A549 (cell line): ENCODE measurements around the gene MSH6.

Experiments
- BHLHE40 ChIP-seq: IDR thresholded peaks from 2 replicates; pipeline ENCODE4 v1.6.1; 2012; ENCODE audit warnings: low read depth, low read length, inconsistent platforms
- CTCF ChIP-seq: fragments of >200 bp; sonication (Bioruptor Twin); formaldehyde crosslinking; IDR thresholded peaks from 3 replicates; pipeline ENCODE4 v1.5.1; 2016
- HDAC2 ChIP-seq: fragments of 200-600 bp; sonication (generic); IDR thresholded peaks from 2 replicates; pipeline ENCODE4 v1.6.1; 2016
- JUN ChIP-seq, 2 experiments: fragments of >200 bp; sonication (Bioruptor Twin); formaldehyde crosslinking; IDR thresholded peaks; 2 replicates in 1 of 2; 3 replicates in 1 of 2; pipeline ENCODE4 v1.6.1; 2016 to 2017
- KDM1A ChIP-seq: fragments of 200-600 bp; sonication (generic); IDR thresholded peaks from 2 replicates; pipeline ENCODE4 v1.6.1; 2016; ENCODE audit warnings: low read depth, mild to moderate bottlenecking
- MYC ChIP-seq: IDR thresholded peaks from 2 replicates; pipeline ENCODE4 v1.6.1; 2012; ENCODE audit warnings: mild to moderate bottlenecking, inconsistent platforms, low read length, improper control_type of control experiment, borderline replicate concordance
- PHF8 ChIP-seq: fragments of 200-600 bp; sonication (generic); IDR thresholded peaks from 2 replicates; pipeline ENCODE4 v1.6.1; 2016; ENCODE audit warnings: low read depth, mild to moderate bottlenecking, antibody characterized with exemption, moderate library complexity, borderline replicate concordance
- POLR2A ChIP-seq: IDR thresholded peaks from 2 replicates; pipeline ENCODE4 v1.6.1; 2012; ENCODE audit warnings: mild to moderate bottlenecking, low read length
- POLR2AphosphoS2 ChIP-seq: conservative IDR thresholded peaks from 2 replicates; pipeline ENCODE4 v1.6.1; 2012; ENCODE audit warnings: low read length, improper control_type of control experiment, inconsistent platforms
- RARB ChIP-seq: fragments of 250-450 bp; sonication (Bioruptor Pico); IDR thresholded peaks from 2 replicates; pipeline ENCODE4 v1.8.0; 2021; ENCODE audit warnings: mild to moderate bottlenecking, moderate library complexity
- RNF2 ChIP-seq: fragments of 200-600 bp; sonication (generic); IDR thresholded peaks from 2 replicates; pipeline ENCODE4 v1.6.1; 2016; ENCODE audit warnings: low read depth, mild to moderate bottlenecking, antibody characterized with exemption, moderate library complexity, borderline replicate concordance
- USF2 ChIP-seq: fragments of 450-650 bp; IDR thresholded peaks from 2 replicates; pipeline ENCODE4 v1.6.1; 2014; ENCODE audit warnings: antibody characterized with exemption

- TF ChIP-seq RNF2 (no peak), RARB (CRISPR knock-in tag) (no peak), CTCF (no peak), BHLHE40 (no peak), POLR2A (no peak), JUN (IDR thresholded peaks at IDR 0.05) (no peak), KDM1A (no peak), USF2 (no peak), PHF8 (no peak), HDAC2 (no peak), POLR2AphosphoS2 (no peak), MYC (no peak)
These were observed 32.8 kb downstream of the MSH6 start for GRCh38 chr2:47815764-47816163.
